ENCODE data around the gene NF1.
"Not testable (repeated sequence)": the region's sequence is repeated elsewhere in the genome, so short reads cannot be mapped to it uniquely, and the experiment has no call there.

The NF1 gene

DNA sequence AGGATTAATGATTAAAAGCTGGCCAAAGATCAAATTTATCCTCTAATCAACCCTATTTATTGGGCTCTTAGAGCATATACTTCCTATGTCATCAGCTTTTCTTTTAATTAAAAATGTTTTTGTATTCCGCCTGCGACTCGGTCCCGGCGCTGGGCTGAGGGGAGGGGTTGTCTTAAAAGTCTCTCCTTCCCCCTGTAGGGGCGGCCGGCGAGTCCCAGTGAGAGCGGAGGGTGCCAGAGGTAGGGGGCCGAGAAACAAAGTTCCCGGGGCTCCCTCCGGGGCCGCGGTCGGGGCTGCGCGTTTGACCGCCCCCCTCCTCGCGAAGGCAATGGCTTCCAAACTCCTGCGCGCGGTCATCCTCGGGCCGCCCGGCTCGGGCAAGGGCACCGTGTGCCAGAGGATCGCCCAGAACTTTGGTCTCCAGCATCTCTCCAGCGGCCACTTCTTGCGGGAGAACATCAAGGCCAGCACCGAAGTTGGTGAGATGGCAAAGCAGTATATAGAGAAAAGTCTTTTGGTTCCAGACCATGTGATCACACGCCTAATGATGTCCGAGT is 250.5 kb downstream of the NF1 start:
- DNase-seq, result not testable (repeated sequence)

DNA sequence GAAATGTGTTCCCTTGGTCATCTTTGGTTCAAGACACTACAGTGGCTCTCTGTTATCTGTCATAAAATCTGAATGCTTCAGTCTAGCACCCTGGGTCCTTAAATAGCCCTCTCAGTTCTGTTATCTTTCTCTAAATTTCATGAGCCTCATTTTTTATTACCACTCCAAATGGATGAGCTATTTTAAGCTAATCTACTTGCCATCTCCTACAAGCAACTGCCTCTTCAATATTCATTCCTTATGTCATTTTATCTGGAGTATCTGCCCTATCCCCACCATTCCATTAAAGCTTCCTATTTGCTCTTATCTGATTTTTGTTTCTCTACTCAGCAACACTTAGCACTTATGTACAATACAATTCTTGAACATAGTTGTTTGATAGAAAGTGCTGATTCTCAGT is 254.7 kb downstream of the NF1 start:
- DNase-seq, result no peak

DNA sequence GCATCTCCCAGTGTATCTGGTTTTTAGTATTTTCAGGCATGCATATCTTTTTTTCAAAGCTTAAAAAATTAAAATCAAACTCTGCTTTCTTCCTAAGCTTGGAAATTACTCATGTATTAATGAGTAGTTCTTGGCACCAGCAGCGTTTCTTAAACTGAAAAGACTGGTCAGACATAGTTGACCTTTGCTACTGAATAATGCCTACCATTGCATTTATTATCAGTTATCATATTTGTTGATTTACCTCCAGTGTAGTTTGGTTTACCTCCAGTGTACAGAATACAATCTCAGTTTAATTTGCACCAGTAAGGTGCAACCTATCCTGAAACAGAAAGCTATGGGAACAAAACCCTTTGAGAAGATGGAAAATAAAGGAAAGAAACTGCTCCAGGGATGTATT is 261.2 kb downstream of the NF1 start:
- no peak for DNase-seq

DNA sequence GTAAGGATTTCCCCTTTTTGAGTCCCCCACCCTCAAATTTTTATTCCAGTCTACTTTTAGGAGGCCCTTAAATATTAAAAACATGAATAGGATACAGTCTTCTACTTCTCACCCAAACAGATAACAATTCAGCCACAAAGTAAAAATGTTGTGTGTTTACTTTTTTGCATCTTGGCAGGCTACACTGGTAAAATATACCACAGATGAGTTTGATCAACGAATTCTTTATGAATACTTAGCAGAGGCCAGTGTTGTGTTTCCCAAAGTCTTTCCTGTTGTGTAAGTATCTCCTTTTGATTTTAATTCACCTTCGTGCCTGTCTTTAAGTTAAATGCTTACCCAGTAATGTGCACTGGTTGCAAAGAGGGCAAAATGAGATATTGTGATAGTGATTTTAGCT is 262.3 kb downstream of the NF1 start:
- DNase-seq, result no peak

DNA sequence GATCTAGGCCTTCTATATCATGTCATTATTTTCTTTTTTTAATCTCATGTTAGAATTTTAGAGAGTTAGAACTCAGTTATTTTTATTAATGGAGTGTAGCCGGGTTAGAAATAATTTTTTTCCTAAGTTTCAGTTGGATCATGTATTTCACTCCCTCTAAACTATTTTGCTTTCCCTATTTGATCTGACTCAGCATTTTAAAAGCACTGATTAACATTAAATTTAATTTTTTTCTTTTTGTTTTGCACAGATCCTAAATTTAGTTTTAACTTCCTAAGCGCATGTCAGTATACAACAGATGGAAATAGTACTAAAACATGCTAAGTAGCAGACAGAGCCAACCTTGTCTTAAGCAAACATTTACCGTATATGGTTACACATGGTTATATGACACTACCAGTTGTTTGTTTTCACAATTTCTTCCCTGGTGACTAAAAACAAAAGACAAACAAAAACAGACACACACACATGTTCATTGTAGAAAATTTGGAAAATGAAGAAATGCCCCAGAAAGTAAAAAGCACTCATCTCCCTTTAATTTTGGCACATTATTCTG is 263.1 kb downstream of the NF1 start:
- DNase-seq, result no peak

DNA sequence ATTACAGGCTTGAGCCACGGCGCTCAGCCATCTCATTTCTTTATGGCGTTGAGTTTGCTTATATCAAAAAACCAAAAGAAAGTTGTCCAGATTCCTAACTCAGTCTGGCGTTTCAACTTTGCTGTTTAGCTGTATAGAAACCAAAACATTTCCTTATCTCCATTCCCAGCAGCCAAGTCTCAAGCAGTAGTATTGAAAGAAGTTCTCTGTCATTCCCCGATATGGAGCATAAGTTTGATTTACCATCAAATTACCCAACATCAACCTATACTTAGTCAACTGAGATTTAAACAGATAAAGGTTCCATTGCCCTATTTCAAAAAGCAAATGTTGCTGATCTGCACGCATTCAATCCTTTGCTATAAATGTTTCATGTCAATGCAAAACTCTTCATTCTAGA is 269.2 kb downstream of the NF1 start:
- DNase-seq, result no peak

DNA sequence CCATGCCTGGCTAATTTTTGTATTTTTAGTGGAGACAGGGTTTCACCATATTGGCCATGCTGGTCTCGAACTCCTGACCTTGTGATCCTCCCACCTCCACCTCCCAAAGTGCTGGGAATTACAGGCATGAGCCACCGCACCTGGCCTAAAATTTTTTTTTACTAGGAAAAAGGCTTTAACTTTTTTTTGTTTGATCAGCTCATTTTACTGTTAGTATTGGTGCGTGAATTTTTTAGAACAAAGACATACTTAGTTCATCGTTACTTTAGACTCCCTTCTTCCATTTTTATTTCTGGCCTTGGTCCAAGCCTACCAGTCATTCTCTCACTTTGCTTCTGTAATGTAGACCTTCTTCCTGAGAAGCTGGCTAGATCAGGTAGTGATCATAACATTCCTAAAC is 271.3 kb downstream of the NF1 start:
- no peak for DNase-seq

DNA sequence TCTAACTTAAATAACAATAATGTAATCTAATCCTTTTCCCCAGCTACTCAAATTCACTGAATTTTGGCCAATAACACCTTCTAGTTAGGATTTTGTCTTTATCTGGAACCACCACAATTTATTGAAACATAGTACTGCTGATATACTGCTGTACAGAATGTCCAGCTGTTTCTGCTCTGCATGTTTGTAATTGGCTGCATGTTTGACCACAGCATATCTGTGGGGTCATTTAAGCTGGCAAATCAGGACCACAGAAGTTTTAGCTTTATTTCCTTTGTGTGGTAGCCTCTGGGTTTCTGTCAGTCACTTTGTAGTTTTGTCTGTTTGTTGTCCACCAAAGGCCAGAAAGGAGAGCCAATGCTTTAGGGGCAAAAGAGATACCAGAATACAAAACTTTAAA is 274.5 kb downstream of the NF1 start:
- no peak for DNase-seq

DNA sequence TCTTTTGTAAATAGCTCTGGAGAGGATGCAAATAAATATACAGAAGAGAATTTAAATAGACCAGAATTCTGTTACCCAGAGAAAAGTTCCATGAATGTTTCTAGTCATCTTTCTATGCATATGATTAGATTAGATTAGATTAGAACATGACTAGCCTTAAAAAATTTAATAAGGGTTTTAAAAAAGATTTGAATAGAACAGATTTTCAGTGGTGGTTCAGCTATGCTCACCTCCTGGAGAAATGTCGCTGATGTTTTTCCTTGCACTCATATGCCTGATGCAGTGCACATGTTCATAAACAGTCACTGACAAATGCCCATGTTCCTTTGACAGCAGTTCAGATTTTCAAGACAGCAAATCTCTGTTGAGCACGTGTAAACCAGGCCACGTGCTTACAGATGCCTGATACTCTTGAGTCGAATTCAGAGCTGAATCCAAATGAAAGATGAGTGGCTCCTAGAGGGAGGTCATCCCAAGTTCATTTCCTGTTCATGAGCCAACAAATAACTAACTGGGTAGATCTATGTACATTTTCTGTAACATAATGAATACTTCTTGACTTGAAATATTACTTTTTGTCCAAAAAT is 276.8 kb downstream of the NF1 start:
- no peak for DNase-seq

DNA sequence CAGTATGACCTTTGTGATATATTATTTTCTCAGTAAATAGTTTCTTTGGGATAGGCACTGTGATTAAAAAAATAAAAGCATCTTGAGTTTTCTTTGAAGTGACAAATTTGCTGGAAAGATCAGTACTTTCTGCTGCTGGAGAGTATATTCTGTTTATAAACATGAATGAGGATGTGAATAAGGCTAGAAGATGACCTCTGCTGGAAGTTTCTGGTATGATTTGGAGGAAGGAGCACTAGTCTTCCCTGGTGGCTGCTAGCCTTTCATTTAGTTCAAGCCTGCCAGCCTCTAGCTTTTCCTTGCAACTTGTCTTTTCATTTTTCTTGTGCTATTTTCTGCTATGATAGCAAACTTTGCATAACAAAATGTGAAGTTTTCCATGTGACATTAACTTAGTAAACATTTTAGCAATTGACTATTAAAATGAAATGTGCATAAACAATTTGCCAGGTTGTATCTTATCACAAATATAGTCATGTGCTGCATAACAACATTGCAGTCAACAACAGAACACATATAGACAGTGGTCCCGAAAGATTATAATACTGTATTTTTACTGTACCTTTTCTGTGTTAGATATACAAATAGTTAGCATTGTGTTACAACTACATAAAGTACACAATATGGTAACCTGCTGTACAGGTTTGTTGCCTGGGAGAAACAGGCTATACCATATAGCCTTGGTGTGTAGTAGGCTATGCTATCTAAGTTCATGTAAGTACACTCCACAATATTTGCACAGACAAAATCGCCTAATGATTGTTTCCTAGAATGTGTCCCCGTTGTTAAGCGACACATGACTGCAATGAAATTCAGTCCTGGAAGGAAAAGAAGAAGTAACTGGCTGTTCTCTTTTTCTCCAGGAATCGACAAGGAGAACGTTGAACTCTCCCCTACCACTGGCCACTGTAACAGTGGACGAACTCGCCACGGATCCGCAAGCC is 278.6 kb downstream of the NF1 start:
- peak; percentile 73 for DNase-seq

DNA sequence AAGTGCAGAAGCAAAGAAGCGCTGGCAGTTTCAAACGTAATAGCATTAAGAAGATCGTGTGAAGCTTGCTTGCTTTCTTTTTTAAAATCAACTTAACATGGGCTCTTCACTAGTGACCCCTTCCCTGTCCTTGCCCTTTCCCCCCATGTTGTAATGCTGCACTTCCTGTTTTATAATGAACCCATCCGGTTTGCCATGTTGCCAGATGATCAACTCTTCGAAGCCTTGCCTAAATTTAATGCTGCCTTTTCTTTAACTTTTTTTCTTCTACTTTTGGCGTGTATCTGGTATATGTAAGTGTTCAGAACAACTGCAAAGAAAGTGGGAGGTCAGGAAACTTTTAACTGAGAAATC is 279.3 kb downstream of the NF1 start:
- no peak for DNase-seq

DNA sequence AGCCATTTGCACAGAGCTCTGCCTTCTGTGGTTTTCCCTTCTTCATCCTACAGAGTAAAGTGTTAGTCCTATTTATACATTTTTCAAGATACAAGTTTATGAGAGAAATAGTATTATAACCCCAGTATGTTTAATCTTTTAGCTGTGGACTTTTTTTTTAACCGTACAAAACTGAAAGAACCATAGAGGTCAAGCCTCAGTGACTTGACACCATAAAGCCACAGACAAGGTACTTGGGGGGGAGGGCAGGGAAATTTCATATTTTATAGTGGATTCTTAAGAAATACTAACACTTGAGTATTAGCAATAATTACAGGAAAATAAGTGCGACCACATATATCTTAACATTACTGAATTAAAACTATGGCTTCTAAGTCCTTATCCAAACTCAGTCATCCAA is 279.7 kb downstream of the NF1 start:
- DNase-seq, result no peak

DNA sequence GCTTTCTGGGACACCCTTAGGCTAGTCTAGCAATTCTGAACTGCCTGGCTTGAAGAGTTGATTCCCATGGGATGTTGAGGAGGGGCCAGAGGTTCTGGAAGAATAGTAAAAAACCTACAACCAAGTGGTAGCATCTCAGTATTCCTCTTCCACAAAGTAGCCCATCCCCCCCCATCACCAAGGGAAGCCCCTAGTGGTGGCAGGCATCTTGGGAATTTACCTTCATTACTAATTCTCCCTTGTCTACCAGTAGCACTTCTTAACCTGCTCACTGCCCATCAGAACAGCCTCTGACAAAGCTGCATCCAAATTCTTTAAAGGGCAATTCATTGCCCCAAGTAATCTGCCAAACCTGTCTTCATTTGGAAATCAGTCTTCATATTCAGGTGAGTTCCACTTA is 283.9 kb downstream of the NF1 start:
- DNase-seq, result no peak

DNA sequence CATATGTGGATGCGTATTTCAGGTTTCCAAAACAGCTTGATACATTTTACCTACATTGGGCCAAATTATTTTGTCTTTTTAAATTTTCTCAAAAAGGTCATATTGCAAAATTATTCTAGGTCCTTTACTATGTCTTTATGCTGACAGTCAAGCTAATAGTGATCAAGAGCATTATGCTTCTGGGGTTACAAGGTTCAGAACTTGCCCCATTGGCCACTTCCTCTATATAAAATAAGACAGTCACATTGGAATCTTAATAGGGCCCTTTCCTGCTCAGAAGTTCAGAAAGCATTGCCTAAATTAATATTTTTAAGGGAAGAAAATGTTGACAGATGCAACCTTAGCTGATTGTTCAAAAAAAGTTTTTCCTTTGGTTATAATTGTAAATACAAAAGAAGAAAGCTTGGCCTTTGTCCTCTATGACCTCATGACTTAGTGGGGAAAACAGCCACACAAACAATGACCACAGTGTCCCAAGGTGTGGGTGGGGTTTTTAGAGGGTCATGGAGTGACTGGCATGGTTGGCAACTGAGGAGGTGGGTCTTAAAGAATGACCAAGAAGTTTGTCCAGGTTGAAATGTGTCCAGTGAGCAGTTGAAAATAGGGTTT is 284.9 kb downstream of the NF1 start:
- DNase-seq, result no peak

DNA sequence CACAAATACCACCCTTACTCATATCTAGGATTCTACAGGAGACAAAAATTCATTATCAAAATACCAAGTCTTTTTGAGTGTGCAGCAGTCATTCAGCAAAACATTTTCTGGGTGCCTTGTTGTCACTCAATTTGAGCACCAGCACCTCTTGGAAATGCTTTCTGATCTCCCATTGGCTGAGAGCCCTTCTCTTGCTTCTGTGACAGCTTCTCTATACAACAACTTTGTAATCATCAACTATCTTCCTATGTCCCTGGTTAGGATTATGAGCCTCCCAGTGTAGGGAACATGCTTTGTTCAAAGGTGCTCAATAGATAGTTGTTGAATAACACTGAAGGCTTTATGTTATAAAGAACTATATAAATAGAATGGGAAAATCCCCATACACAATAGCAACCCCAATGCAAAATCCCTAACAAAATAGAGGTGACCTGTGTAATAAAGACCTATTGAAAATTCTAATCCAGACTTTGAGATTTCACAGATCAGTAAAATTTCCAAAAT is 286.4 kb downstream of the NF1 start:
- no peak for DNase-seq

DNA sequence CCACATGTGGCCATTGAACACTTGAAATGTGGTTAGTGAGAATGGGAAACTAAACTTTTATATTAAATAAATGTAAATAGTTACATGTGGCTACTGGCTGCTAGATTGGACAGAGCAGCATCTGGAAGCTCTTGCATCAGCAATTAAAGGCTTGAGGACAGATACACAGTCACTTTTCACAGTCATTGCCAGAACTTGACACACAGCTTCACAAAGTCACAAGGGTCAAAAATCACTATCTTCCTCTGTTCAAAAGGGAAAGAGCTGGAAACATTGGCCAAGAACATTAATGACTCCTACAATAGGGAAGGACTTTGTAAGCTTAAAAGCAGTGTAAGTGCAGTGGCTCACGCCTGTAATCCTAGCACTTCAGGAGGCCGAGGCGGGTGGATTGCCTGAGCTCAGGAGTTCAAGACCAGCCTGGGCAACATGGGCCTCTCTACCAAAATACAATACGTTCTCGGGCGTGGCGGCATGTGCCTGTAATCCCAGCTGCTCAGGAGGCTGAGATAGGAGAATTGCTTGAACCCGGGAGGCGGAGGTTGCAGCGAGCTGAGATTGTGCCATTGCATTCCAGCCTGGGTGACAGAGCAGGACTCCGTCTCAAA is 288.0 kb downstream of the NF1 start:
- DNase-seq, result not testable (repeated sequence)

DNA sequence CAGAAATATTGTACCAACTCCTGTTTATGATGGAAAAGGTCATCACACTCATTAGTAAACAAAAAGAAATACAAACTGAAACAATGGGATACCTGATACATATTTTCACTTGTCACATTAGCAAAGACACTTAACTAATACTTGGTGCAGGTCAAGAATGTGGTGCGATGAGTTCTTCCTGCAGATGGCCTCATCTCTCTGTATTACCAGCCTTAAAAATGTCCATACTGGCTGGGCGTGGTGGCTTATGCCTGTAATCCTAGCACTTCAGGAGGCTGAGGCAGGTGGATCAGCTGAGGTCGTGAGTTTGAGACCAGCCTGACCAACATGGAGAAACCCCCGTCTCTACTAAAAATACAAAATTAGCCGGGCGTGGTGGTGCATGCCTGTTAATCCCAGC is 288.7 kb downstream of the NF1 start:
- not testable (repeated sequence) for DNase-seq

DNA sequence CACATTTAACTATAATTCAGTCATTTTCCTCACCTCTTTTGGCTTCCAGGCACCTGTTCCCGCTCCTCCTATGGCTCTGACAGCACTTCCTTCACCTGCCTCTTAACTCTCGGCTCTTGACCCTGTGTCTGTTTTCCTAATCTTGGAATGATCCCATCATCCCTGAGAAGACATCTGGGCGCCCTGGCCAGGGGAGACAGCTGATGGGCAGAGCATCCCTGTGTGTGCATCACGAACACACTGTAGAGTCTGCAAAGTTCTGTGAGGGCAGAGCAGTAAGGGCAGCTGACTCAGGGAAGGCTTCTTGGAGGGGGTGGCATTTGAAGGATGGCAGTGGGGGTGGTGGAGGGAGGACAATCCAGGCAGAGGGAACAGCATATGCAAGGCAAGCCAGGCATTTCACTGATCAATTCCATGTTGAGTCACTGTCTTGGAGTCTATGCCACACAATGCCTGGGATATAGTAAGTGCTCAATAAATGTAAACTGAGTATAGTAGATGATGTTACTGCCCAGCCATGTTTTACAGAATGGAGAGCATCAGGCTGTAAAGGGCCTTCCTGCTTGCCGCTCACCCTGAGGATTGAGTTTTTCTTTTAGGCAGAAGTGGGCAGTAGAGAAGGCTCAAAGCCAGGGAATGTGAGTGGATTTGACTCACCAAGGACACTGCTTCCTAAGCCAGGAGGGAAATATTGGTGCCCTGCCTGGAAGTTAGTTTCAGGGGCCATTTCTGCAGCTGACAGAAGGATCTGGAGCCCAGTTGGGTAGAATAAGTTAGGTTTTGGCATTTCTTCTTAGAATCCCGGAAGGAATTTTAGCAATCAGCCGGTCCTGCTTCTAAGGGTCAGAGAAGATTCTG is 290.9 kb downstream of the NF1 start:
- DNase-seq, result no peak

DNA sequence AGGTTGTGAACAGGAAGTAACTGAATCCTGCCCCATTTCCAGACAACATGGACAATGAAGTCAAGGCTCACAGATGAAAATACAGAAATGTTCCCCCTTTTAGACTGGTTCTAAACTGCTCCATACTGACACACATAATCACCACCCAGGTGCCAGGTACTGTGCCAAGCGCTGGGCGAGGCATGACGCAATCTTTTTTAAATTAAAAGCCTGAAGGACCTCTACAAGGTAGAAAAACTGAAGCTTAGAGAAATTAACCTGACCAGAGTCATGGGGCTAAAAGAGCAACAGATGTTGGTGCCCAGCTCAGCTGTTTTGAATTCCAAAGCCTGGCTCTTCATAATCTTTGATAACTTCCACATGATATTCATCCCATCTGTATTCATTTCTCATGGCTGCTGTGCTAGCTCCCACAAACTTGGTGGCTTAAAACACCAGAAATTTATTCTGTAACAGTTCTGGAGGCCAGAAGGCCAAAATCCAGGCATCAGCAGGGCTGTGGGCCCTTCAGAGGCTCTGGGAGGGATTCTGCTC is 291.8 kb downstream of the NF1 start:
- no peak for DNase-seq

DNA sequence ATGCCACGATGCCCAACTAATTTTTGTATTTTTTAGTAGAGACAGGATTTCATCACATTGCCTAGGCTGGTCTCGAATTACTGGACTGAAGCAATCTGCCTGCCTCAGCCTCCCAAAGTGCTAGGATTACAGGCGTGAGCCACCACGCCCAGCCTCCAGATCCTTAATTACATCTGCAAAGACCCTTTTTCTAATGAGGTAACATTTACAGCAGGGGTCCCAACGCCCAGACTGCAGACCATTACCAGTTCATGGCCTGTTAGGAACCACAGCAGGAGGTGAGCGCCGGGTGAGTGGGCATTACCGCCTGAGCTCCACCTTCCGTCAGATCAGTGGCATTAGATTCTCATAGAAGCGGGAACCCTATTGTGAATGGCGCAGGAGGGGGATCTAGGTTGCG is 292.7 kb downstream of the NF1 start:
- DNase-seq, result no peak

DNA sequence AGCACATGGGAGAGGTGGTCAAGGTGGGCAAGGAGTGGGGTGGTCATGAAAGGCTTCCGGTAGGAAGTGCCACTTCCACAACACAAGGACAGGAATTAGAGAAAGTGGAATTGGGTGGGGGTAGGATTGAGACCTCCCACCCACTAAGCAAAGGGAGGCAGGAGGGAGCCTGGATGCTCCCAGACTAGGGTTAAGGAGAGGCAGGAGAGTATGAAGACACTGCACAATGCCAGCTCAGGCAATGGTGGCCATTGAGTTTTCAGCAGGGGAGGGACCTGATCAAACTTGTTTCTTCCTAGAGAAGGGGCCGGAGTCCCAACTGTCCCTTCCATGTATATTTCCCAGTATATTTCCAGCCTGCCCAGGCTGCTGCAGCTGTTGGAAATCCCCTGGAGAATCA is 293.6 kb downstream of the NF1 start:
- no peak for DNase-seq
